Naive thymus-derived CD8-positive, alpha-beta T cell (primary cell): ENCODE measurements around the gene POLR3E. TPM values are rescaled to one million over a fixed set of nuclear protein-coding genes. Genes with fewer than 3 reads are reported as not detected.
A peak's percentile ranks its signal among the peaks of the same experiment; 100 is the strongest.
"Not testable (repeated sequence)": the region's sequence is repeated elsewhere in the genome, so short reads cannot be mapped to it uniquely, and the experiment has no call there.

Experiments used
- ATAC-seq, 2 donors: fragments of 150-1000 bp; cut with Tn5 transposase in 1 of 2; sonication (Bioruptor Pico), chemical (Tn5 transposase) in 1 of 2; 1 replicate in 1 of 2; 2 replicates in 1 of 2; pipeline ENCODE4 v1.10.0; 2021; ENCODE audit warnings: mild to moderate bottlenecking in 2 of 2, moderate library complexity in 2 of 2
- POLR2A ChIA-PET: fragments of 350-600 bp; sonication (Branson Sonifier 250); formaldehyde crosslinking; loops from one replicate; lab custom pipeline; 2021; ENCODE audit warnings: antibody characterized with exemption; lab: Charles Lee
- DNase-seq, 10 donors: peaks; one replicate each; pipeline versions ENCODE4 v3.0.0 to v3.0.0-alpha.2; 2020 to 2022
- H3K27ac Mint-ChIP-seq, 10 donors: one replicate each; pipeline ENCODE4 v1.8.0; 2020 to 2022; ENCODE audit warnings: mild to moderate bottlenecking in 10 of 10, mixed read lengths in 10 of 10, moderate library complexity in 4 of 10, inconsistent platforms in 1 of 10
- H3K27me3 Mint-ChIP-seq, 5 donors: one replicate each; pipeline ENCODE4 v1.8.0; 2021 to 2022; ENCODE audit warnings: mixed read lengths in 5 of 5
- H3K36me3 Mint-ChIP-seq, 3 donors: one replicate each; pipeline ENCODE4 v1.8.0; 2020 to 2022; ENCODE audit warnings: mixed read lengths in 3 of 3, mild to moderate bottlenecking in 2 of 3, inconsistent platforms in 1 of 3
- H3K4me1 Mint-ChIP-seq, 4 donors: one replicate each; pipeline ENCODE4 v1.8.0; 2021 to 2022; ENCODE audit warnings: mixed read lengths in 4 of 4
- H3K4me3 Mint-ChIP-seq, 10 donors: one replicate each; pipeline ENCODE4 v1.8.0; 2020 to 2022; ENCODE audit warnings: mild to moderate bottlenecking in 10 of 10, mixed read lengths in 10 of 10, moderate library complexity in 6 of 10, inconsistent platforms in 1 of 10
- H3K9me3 Mint-ChIP-seq, 9 donors: one replicate each; pipeline ENCODE4 v1.8.0; 2020 to 2022; ENCODE audit warnings: mixed read lengths in 9 of 9, mild to moderate bottlenecking in 3 of 9, inconsistent platforms in 1 of 9, moderate library complexity in 1 of 9
- polyA plus RNA-seq, 3 donors: library from polyadenylated mRNA; unstranded; fragments of 300-500 nt; fragmentation: Illumina TruSeq; gene quantifications; one replicate each; pipeline ENCODE4 v1.2.3, GENCODE V29; 2021
- total RNA-seq, 8 experiments: library from RNA in 2 of 8; stranded (reverse) in 2 of 8; gene quantifications; one replicate each; pipeline ENCODE4 v1.2.3 and lab custom pipeline; 2021 to 2026

The POLR3E gene
- total and polyA plus RNA-seq, 5 experiments from 2014 or later: 11.1 to 110 (median 13.9) TPM

- ATAC-seq (peak in 1 of 2 donors; percentile 16), DNase-seq (peak in 2 of 10 donors; percentile 10 to 23)
- H3K4me3 Mint-ChIP-seq: no peak overlapping the region
- H3K27ac Mint-ChIP-seq: peak overlapping the region in 6 of 10 donors; percentile 32 to 86 (median 74)
- H3K36me3 Mint-ChIP-seq: peaks cover 16 to 67% (median 59%) of the 10 kb centered on the region in 3 donors
- no peaks in the 10 kb centered on the region for H3K27me3 Mint-ChIP-seq
- H3K9me3 Mint-ChIP-seq: peaks cover 9 to 47% (median 27%) of the 10 kb centered on the region in 9 donors
- H3K4me1 Mint-ChIP-seq: peaks cover 6 to 29% (median 20%) of the 10 kb centered on the region in 4 donors
- POLR2A ChIA-PET: interaction anchor here (0.8 to 1.2 kb wide), 2 partner anchors 12 to 16 kb away, joined by 3 read pairs; no protein-coding TSS in a partner anchor
Measured at GRCh38 chr16:22342082-22342481, 44.9 kb downstream of the POLR3E start.

- H3K9me3 Mint-ChIP-seq: peaks cover 0 to 8% (median under 1%) of the 10 kb centered on the region in 9 donors
- H3K27me3 Mint-ChIP-seq: no peaks in the 10 kb centered on the region
- POLR2A ChIA-PET: interaction anchor here (0.5 to 0.8 kb wide), 2 partner anchors 14 to 29 kb away, joined by 3 to 4 read pairs; no protein-coding TSS in a partner anchor
- H3K4me1 Mint-ChIP-seq: peaks cover 9 to 32% (median 22%) of the 10 kb centered on the region in 4 donors
- peak overlapping the region; percentile 22 to 89 (median 52) for H3K27ac Mint-ChIP-seq
- H3K36me3 Mint-ChIP-seq: peaks cover 4 to 82% (median 47%) of the 10 kb centered on the region in 3 donors
- no peak overlapping the region for H3K4me3 Mint-ChIP-seq
- ATAC-seq (no peak), DNase-seq (no peak)
Measured at GRCh38 chr16:22346483-22346882, 49.3 kb downstream of the POLR3E start.

- peak overlapping the region in 9 of 10 donors; percentile 44 to 89 (median 74) for H3K27ac Mint-ChIP-seq
- peaks cover 4 to 85% (median 45%) of the 10 kb centered on the region in 3 donors for H3K36me3 Mint-ChIP-seq
- ATAC-seq: no peak
- peaks cover 0 to 1% (median 0%) of the 10 kb centered on the region in 9 donors for H3K9me3 Mint-ChIP-seq
- POLR2A ChIA-PET: interaction anchor here (0.8 to 1.4 kb wide), 2 partner anchors 26 to 28 kb away, joined by 3 read pairs; no protein-coding TSS in a partner anchor
- no peak for DNase-seq
- peaks cover 8 to 33% (median 19%) of the 10 kb centered on the region in 4 donors for H3K4me1 Mint-ChIP-seq
- no peak overlapping the region for H3K4me3 Mint-ChIP-seq
- H3K27me3 Mint-ChIP-seq: no peaks in the 10 kb centered on the region
Measured at GRCh38 chr16:22347100-22347820, 50.1 kb downstream of the POLR3E start.

- ATAC-seq: no peak
- Mint-ChIP-seq H3K9me3 (no peaks in the 10 kb centered on the region), H3K27me3 (no peaks in the 10 kb centered on the region), H3K36me3 (peaks cover 4 to 86% (median 39%) of the 10 kb centered on the region in 3 donors), H3K4me3 (no peak overlapping the region), H3K4me1 (peaks cover 6 to 34% (median 21%) of the 10 kb centered on the region in 4 donors), H3K27ac (peak overlapping the region in 5 of 10 donors; percentile 22 to 75 (median 32))
- no peak for DNase-seq
- POLR2A ChIA-PET: interaction anchor here (1.4 to 1.5 kb wide), 2 partner anchors 9 to 25 kb away, joined by 3 to 5 read pairs; no protein-coding TSS in a partner anchor
Measured at GRCh38 chr16:22348291-22348690, 51.1 kb downstream of the POLR3E start.

GRCh38 chr16:22351017-22351416 is 53.8 kb downstream of the POLR3E start:
- peaks cover 4 to 80% (median 41%) of the 10 kb centered on the region in 3 donors for H3K36me3 Mint-ChIP-seq
- H3K27me3 Mint-ChIP-seq, POLR2A ChIA-PET, DNase-seq, H3K9me3 Mint-ChIP-seq, ATAC-seq: not testable (repeated sequence)
- peak overlapping the region in 1 of 10 donors; percentile 29 for H3K4me3 Mint-ChIP-seq
- peak overlapping the region in 3 of 10 donors; percentile 46 to 88 (median 53) for H3K27ac Mint-ChIP-seq
- H3K4me1 Mint-ChIP-seq: peaks cover 8 to 57% (median 44%) of the 10 kb centered on the region in 4 donors

GRCh38 chr16:22352140-22352539 is 54.9 kb downstream of the POLR3E start:
- Mint-ChIP-seq H3K4me1 (peaks cover 8 to 60% (median 46%) of the 10 kb centered on the region in 4 donors), H3K9me3 (no peaks in the 10 kb centered on the region), H3K4me3 (no peak overlapping the region), H3K36me3 (peaks cover 4 to 69% (median 33%) of the 10 kb centered on the region in 3 donors), H3K27me3 (no peaks in the 10 kb centered on the region), H3K27ac (peak overlapping the region in 8 of 10 donors; percentile 11 to 88 (median 63))
- DNase-seq (no peak), ATAC-seq (no peak)
- POLR2A ChIA-PET: interaction anchor here (1.2 to 14.4 kb wide), 2 partner anchors 8 to 23 kb away, joined by 3 to 193 read pairs; partner anchors contain the start of gene CDR2

- POLR2A ChIA-PET: interaction anchor here (0.7 to 14.4 kb wide), 4 partner anchors 9 to 85 kb away, joined by 3 to 193 read pairs (median 4); partner anchors contain the start of gene CDR2
- Mint-ChIP-seq H3K9me3 (no peaks in the 10 kb centered on the region), H3K4me1 (peaks cover 9 to 66% (median 51%) of the 10 kb centered on the region in 4 donors), H3K27me3 (no peaks in the 10 kb centered on the region), H3K4me3 (peak overlapping the region in 1 of 10 donors; percentile 25), H3K27ac (peak overlapping the region in 8 of 10 donors; percentile 11 to 88 (median 50)), H3K36me3 (peaks cover under 1 to 66% (median 30%) of the 10 kb centered on the region in 3 donors)
- no peak for ATAC-seq
- DNase-seq: no peak
Measured at GRCh38 chr16:22352723-22353122, 55.5 kb downstream of the POLR3E start.

GRCh38 chr16:22353191-22353919 is 56.1 kb downstream of the POLR3E start:
- H3K36me3 Mint-ChIP-seq: peaks cover 0 to 60% (median 30%) of the 10 kb centered on the region in 3 donors
- peak in 2 of 10 donors; percentile 8 to 27 for DNase-seq
- H3K27ac Mint-ChIP-seq: peak overlapping the region; percentile 45 to 91 (median 87)
- H3K27me3 Mint-ChIP-seq: no peaks in the 10 kb centered on the region
- H3K4me1 Mint-ChIP-seq: peaks cover 14 to 72% (median 57%) of the 10 kb centered on the region in 4 donors
- ATAC-seq: peak in 1 of 2 donors; percentile 45
- POLR2A ChIA-PET: interaction anchor here (0.7 to 14.4 kb wide), 10 partner anchors 9 to 84 kb away, joined by 3 to 193 read pairs (median 6); partner anchors contain the start of gene CDR2
- no peaks in the 10 kb centered on the region for H3K9me3 Mint-ChIP-seq
- peak overlapping the region in 9 of 10 donors; percentile 20 to 54 (median 37) for H3K4me3 Mint-ChIP-seq

GRCh38 chr16:22353933-22354541 is 56.8 kb downstream of the POLR3E start:
- H3K9me3 Mint-ChIP-seq: no peaks in the 10 kb centered on the region
- H3K4me1 Mint-ChIP-seq: peaks cover 14 to 77% (median 63%) of the 10 kb centered on the region in 4 donors
- peak overlapping the region; percentile 45 to 91 (median 87) for H3K27ac Mint-ChIP-seq
- H3K4me3 Mint-ChIP-seq: peak overlapping the region in 9 of 10 donors; percentile 7 to 54 (median 37)
- no peaks in the 10 kb centered on the region for H3K27me3 Mint-ChIP-seq
- ATAC-seq: no peak
- peaks cover 0 to 53% (median 26%) of the 10 kb centered on the region in 3 donors for H3K36me3 Mint-ChIP-seq
- no peak for DNase-seq
- POLR2A ChIA-PET: interaction anchor here (0.5 to 14.4 kb wide), 10 partner anchors 12 to 714 kb away, joined by 3 to 193 read pairs (median 6); partner anchors contain the start of gene CDR2

- Mint-ChIP-seq H3K27ac (peak overlapping the region; percentile 34 to 90 (median 74)), H3K4me3 (peak overlapping the region in 9 of 10 donors; percentile 0 to 70 (median 31)), H3K9me3 (no peaks in the 10 kb centered on the region), H3K27me3 (no peaks in the 10 kb centered on the region), H3K36me3 (peaks cover 0 to 46% (median 17%) of the 10 kb centered on the region in 3 donors), H3K4me1 (peaks cover 20 to 83% (median 74%) of the 10 kb centered on the region in 4 donors)
- DNase-seq (peak in 2 of 10 donors; percentile 23 to 32), ATAC-seq (peak in 1 of 2 donors; percentile 24)
- POLR2A ChIA-PET: interaction anchor here (0.6 to 14.4 kb wide), 7 partner anchors 10 to 166 kb away, joined by 4 to 193 read pairs (median 6); partner anchors contain the start of gene CDR2
Measured at GRCh38 chr16:22355487-22355908, 58.3 kb downstream of the POLR3E start.
